GM18505 (cell line): ENCODE results near the gene POLR2H.

ENCODE experiments used
- ATAC-seq: cut with Tn5 transposase; IDR thresholded peaks from one replicate; pipeline ENCODE4 v1.9.1; 2021; ENCODE audit not compliant: unreplicated experiment
- POLR2A ChIP-seq: IDR thresholded peaks from 4 replicates; pipeline ENCODE4 v1.6.1; 2011; ENCODE audit warnings: borderline replicate concordance; ENCODE audit not compliant: insufficient read depth, insufficient read length; ENCODE audit errors: extremely low read depth

The POLR2H gene

DNA sequence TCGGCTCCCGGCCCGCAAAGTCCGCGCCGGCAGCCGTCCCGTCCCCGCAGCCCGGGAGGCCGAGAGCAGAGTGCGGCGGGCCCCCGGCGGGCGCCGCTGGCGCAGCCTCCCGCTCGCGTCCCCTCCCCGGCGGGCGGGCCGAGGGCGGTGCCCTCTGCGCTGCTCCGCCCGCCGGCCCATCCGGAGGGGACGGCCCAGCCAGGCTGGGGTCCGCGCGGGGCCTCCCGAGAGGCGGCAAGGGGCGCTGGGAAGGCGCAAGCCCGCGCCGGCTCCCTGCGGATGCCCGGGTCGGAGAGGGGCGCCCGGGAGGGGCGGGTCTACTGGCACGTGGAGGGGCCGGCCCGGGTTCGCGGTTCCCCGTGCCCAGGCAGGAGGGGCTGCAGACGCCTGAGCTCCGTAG lies at the start of gene POLR2H, which contains the start of gene CLCN2:
TSS of gene POLR2H (plus strand) at position 179 of the 400 bp plus-strand sequence. CDS start 1,783 bp downstream, outside the sequence.
TSS of gene CLCN2 (minus strand) at position 74 of the 400 bp plus-strand sequence. CDS start 126 bp downstream, outside the sequence.
- ATAC-seq, result peak; percentile 34
- peak; percentile 55 for TF ChIP-seq POLR2A

DNA sequence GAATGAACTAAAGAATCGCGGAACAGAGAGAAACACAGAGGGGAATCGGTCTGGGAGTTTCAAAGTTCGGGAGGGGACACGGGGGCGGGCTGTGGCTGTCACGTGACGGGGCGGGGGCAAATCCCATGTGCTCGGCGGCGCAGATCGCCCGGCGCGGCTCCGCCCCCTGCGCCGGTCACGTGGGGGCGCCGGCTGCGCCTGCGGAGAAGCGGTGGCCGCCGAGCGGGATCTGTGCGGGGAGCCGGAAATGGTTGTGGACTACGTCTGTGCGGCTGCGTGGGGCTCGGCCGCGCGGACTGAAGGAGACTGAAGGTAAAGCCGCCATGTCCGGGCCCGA lies 47.2 kb upstream of the POLR2H start, which contains the start of gene EIF4G1:
TSS of gene EIF4G1 (plus strand) at position 244 of the 337 bp plus-strand sequence. CDS start 1,191 bp downstream, outside the sequence.
- ATAC-seq, result peak; percentile 87
- peak; percentile 87 for TF ChIP-seq POLR2A

DNA sequence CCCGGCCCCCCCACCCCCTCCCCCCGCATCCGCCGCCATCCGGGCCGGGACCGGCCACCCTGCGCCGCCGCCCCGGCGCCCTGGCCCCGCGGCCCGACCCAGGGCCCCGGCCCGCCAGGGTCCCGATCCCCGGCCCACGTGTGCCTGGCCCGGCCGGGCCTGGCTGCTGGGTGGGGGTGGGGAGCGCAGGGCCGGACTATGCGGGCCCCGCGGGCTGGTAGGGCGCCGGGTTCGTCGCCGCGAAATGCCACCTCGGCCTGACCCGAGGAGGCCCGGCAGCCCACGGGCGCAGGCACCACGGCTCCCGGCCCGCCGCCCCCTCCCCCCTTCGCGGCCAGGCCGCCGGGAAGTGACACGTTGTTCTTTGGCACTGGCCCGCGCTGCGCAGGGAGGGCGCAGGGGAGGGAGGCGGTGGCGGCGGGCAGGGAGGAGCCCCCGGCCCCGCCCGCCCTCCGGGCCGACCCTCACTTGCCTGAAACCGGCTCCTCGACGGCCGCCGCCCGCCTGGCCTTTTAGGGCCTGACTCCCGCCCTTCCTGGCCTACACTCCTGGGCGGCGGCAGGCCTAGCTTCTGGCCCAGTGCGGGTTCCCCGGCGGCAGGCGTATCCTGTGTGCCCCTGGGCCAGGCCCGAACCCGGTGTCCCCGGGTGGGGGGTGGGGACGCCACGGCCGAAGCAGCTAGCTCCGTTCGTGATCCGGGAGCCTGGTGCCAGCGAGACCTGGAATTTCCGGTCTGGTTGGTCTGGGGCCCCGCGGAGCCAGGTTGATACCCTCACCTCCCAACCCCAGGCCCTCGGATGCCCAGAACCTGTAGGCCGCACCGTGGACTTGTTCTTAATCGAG lies 46.6 kb upstream of the POLR2H start:
- peak; percentile 40 for ATAC-seq
- TF ChIP-seq POLR2A, result peak; percentile 36

DNA sequence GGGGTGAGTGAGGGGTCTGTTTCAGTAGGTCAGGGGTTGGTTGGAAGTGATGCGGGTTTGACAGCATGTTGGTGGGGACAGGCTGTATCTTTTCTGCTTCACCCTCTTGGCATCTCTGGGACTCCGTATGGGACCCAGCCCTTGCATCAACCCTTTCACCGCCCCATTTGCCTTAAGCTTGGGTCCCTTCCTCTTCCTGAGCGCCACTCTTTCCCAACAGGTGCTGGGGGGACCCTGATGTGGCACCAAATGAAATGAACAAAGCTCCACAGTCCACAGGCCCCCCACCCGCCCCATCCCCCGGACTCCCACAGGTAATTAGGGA lies 46.0 kb upstream of the POLR2H start:
- TF ChIP-seq POLR2A, result no peak
- ATAC-seq, result no peak

DNA sequence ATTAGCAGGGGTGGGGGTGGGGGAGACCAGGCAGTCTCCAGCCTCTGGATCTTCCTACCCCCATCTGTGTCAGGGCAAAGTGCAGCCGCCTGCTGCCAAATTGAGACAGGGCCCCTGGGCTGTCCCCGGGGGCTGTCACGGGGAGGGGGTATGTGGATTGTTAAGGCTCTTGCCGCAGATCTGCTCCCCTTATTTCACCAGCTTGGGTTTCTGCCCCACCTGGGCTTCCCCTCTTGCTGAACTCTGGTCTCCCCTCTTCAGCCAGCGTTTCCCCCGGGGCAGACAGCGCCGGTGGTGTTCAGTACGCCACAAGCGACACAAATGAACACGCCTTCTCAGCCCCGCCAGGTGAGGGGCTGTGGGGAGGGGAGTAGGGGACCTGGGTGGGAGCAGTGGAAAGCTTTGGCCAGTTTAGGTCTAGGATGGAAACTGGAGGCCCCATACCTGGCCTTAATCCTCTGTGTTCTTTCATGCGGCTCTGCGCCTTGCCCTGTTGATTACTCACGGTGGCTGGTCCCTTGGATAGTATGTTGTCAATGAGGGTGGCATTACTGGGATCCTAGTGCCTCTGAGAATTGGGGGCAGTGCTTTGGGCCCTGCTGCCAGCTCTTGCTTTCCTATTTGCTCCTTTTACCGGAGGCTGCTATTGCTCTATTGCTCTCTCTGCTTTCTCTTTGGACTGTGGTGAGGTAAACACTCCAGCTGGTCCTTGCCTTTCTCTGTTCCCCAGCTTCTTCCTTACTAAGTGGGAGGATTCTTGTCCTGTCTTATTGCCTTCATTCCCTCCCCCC lies 45.4 kb upstream of the POLR2H start:
- no peak for ATAC-seq
- TF ChIP-seq POLR2A, result no peak

DNA sequence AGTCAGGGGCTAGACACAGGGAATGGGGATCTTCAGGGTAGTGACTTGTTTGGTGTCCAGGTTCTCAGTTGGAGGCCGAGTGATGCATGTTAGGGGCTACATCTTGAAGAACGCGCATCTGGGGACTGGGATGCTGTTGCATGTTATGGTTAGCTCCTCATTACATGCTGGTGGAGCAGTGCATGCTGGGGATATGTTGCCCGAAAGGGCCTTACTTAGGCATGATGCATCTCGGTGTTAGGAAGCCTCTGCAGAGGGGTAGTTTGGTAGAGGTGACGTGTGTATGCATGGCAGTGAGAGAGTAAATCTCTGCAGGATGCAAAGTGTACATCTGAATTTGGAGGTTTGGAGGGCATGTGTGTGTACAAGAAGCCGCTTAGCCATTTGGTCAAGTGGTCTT lies 44.7 kb upstream of the POLR2H start:
- TF ChIP-seq POLR2A, result no peak
- no peak for ATAC-seq

DNA sequence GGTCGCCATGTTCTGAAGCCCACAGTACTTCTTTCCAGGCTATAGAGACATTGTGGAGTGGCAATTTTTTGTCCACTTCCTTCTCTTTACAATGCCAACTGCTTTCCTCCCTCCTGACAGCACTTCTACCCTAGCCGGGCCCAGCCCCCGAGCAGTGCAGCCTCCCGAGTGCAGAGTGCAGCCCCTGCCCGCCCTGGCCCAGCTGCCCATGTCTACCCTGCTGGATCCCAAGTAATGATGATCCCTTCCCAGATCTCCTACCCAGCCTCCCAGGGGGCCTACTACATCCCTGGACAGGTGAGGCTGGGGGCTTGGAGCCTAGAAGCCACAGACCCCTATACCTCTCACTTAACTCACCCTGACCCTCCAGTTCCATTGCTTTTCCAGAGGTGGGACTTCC lies 44.3 kb upstream of the POLR2H start:
- no peak for TF ChIP-seq POLR2A
- ATAC-seq, result no peak

DNA sequence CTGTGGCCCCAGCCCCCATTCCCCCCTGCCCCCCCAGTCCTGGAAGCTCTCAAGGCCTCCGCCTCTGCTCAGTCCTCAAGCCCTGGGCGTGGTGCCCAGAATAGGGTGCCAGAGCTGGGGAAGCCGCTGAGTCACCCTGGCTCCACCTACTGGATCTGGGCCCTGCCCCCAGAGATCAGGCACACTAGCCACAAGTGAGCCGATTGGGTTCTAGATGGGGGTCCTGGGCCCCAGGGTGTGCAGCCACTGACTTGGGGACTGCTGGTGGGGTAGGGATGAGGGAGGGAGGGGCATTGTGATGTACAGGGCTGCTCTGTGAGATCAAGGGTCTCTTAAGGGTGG lies 41.4 kb upstream of the POLR2H start:
- no peak for TF ChIP-seq POLR2A
- no peak for ATAC-seq

DNA sequence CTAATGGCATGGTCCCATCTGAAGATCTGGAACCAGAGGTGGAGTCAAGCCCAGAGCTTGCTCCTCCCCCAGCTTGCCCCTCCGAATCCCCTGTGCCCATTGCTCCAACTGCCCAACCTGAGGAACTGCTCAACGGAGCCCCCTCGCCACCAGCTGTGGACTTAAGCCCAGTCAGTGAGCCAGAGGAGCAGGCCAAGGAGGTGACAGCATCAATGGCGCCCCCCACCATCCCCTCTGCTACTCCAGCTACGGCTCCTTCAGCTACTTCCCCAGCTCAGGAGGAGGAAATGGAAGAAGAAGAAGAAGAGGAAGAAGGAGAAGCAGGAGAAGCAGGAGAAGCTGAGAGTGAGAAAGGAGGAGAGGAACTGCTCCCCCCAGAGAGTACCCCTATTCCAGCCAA lies 39.8 kb upstream of the POLR2H start:
- no peak for TF ChIP-seq POLR2A
- ATAC-seq, result no peak

DNA sequence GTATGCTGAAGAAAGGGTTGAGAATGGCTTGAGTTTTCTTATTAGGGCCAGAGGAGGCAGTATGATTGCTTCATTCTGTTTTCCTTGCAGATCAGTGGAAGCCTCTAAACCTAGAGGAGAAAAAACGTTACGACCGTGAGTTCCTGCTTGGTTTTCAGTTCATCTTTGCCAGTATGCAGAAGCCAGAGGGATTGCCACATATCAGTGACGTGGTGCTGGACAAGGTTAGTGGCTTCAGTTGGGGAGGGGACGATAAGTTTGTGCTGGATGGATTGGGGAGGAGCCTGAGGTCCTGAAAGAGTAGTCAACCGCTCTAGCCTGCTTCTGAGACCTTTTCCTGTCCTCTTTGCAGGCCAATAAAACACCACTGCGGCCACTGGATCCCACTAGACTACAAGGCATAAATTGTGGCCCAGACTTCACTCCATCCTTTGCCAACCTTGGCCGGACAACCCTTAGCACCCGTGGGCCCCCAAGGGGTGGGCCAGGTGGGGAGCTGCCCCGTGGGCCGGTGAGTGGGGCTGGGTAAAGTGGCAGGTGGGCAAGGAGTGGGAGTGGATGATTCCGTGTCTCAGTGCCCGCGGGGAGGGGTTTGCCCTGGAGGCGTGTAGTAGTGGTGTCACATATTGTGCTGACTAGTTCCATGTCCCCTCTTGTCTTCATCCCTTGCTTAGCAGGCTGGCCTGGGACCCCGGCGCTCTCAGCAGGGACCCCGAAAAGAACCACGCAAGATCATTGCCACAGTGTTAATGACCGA lies 38.6 kb upstream of the POLR2H start:
- no peak for ATAC-seq
- TF ChIP-seq POLR2A, result no peak

DNA sequence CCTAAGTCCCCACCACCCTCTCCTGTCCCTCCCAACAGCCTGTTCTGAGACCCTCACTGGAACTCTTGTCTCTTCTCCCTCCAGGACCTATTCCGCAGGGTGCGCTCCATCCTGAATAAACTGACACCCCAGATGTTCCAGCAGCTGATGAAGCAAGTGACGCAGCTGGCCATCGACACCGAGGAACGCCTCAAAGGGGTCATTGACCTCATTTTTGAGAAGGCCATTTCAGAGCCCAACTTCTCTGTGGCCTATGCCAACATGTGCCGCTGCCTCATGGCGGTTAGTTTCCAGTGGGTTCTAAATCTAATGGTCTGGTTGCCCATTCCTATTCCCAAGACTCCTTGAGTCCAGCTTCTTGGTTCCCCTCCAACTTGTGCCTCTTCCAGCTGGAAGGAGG lies 37.8 kb upstream of the POLR2H start:
- no peak for ATAC-seq
- TF ChIP-seq POLR2A, result no peak

DNA sequence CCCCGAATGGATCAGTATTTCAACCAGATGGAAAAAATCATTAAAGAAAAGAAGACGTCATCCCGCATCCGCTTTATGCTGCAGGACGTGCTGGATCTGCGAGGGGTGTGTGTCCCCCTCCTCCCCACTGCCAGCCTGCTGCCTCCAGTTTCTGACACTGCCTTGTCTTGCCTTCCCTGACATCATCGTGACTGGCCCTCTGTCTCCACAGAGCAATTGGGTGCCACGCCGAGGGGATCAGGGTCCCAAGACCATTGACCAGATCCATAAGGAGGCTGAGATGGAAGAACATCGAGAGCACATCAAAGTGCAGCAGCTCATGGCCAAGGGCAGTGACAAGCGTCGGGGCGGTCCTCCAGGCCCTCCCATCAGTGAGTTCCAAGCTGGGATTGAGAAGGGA lies 36.2 kb upstream of the POLR2H start:
- no peak for ATAC-seq

DNA sequence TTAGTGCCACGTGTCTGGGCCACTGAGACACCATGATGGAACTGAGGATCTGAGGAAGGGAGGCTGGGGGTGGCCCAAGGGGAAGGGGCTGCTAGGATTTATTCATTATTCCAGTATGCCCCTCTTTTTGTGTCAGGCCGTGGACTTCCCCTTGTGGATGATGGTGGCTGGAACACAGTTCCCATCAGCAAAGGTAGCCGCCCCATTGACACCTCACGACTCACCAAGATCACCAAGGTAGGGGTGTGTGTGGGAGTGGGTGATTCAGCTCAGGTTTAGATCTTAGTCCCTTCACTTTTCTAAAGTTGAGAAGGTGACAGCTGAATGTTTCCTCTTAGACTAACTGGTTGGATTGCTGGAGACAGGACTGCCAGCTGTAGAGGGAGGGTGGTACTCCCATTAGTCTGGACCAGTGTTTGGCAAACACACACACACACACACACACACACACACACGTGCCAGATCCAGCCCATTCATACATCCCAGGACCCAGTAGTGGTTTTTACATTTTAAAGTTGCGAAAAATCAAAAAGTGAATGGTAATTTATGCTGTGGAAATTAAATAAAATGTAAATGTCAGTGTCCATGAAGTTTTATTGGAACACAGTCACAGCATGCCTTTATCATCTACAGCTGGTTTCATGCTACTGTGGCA lies 35.7 kb upstream of the POLR2H start:
- TF ChIP-seq POLR2A, result no peak
- ATAC-seq, result no peak

More for the DNA sequence above, 36.2 kb upstream of the POLR2H start:
- TF ChIP-seq POLR2A, result no peak
